COR-L47 (cell line): Measurements from ENCODE around the gene MTCL1.

Experiments
- DNase-seq: peaks from one replicate; lab custom pipeline; 2025; lab: John Stamatoyannopoulos, UW

MTCL1 gene

GRCh38 chr18:8812631-8813030, 107.3 kb downstream of the MTCL1 start:
- DNase-seq: no peak

- DNase-seq: no peak
Measured at GRCh38 chr18:8813611-8814010, 108.3 kb downstream of the MTCL1 start.

- no peak for DNase-seq
Measured at GRCh38 chr18:8814206-8814605, 108.8 kb downstream of the MTCL1 start.

- DNase-seq: no peak
Measured at GRCh38 chr18:8816220-8816619, 110.9 kb downstream of the MTCL1 start.

GRCh38 chr18:8816816-8817215, 111.5 kb downstream of the MTCL1 start:
- DNase-seq: no peak

- DNase-seq: no peak
Measured at GRCh38 chr18:8818982-8819381, 113.6 kb downstream of the MTCL1 start.

- DNase-seq: no peak
Measured at GRCh38 chr18:8820396-8821082, 115.2 kb downstream of the MTCL1 start.

GRCh38 chr18:8821083-8821465, 115.7 kb downstream of the MTCL1 start:
- DNase-seq: no peak

- no peak for DNase-seq
Measured at GRCh38 chr18:8821531-8821930, 116.2 kb downstream of the MTCL1 start.

- DNase-seq: no peak
Measured at GRCh38 chr18:8822643-8823042, 117.3 kb downstream of the MTCL1 start.

GRCh38 chr18:8823530-8823929, 118.2 kb downstream of the MTCL1 start:
- DNase-seq: no peak

- DNase-seq: no peak
Measured at GRCh38 chr18:8824846-8825245, 119.5 kb downstream of the MTCL1 start.

- no peak for DNase-seq
Measured at GRCh38 chr18:8825273-8825672, 119.9 kb downstream of the MTCL1 start.

- no peak for DNase-seq
Measured at GRCh38 chr18:8825729-8826375, 120.5 kb downstream of the MTCL1 start.

GRCh38 chr18:8826514-8826913, 121.2 kb downstream of the MTCL1 start:
- DNase-seq: no peak

GRCh38 chr18:8826971-8827370, 121.6 kb downstream of the MTCL1 start:
- no peak for DNase-seq

- no peak for DNase-seq
Measured at GRCh38 chr18:8828300-8828699, 122.9 kb downstream of the MTCL1 start.

- no peak for DNase-seq
Measured at GRCh38 chr18:8828798-8829197, 123.4 kb downstream of the MTCL1 start.

- no peak for DNase-seq
Measured at GRCh38 chr18:8830067-8831060, 125.0 kb downstream of the MTCL1 start.

- no peak for DNase-seq
Measured at GRCh38 chr18:8831112-8831511, 125.8 kb downstream of the MTCL1 start.

- DNase-seq: no peak
Measured at GRCh38 chr18:8831531-8831930, 126.2 kb downstream of the MTCL1 start.

GRCh38 chr18:8833480-8833879, 128.1 kb downstream of the MTCL1 start:
- no peak for DNase-seq

- DNase-seq: no peak
Measured at GRCh38 chr18:8834881-8835280, 129.5 kb downstream of the MTCL1 start.
